Fibroblast of the aortic adventitia (primary cell): ENCODE data around the gene COG4. TPM values are rescaled to one million over a fixed set of nuclear protein-coding genes. Genes with fewer than 3 reads are reported as not detected.

ENCODE experiments used
- DNase-seq: peaks from one replicate; pipeline ENCODE4 v3.0.0-alpha.2; 2010; ENCODE audit warnings: low read depth
- H3K4me3 ChIP-seq: 2 replicates; pipeline ENCODE4 v1.5.1; 2011; ENCODE audit warnings: low read depth, mild to moderate bottlenecking, control low read depth, low read length, moderate library complexity
- total RNA-seq: library from RNA; depleted of rRNA; stranded (reverse); fragments of >200 nt; gene quantifications from 2 replicates; pipeline ENCODE4 v1.2.3, GENCODE V29; 2012; ENCODE audit warnings: low replicate concordance
- TF ChIP-seq, protein P1 (sequence below): IDR thresholded peaks from 2 replicates; pipeline ENCODE4 v1.5.1; 2011; ENCODE audit warnings: mild to moderate bottlenecking, low read length, control low read depth, inconsistent platforms; ENCODE audit not compliant: insufficient read depth

COG4 gene
- total RNA-seq, 1 donor: 59.9 TPM

- TF ChIP-seq, protein P1, sequence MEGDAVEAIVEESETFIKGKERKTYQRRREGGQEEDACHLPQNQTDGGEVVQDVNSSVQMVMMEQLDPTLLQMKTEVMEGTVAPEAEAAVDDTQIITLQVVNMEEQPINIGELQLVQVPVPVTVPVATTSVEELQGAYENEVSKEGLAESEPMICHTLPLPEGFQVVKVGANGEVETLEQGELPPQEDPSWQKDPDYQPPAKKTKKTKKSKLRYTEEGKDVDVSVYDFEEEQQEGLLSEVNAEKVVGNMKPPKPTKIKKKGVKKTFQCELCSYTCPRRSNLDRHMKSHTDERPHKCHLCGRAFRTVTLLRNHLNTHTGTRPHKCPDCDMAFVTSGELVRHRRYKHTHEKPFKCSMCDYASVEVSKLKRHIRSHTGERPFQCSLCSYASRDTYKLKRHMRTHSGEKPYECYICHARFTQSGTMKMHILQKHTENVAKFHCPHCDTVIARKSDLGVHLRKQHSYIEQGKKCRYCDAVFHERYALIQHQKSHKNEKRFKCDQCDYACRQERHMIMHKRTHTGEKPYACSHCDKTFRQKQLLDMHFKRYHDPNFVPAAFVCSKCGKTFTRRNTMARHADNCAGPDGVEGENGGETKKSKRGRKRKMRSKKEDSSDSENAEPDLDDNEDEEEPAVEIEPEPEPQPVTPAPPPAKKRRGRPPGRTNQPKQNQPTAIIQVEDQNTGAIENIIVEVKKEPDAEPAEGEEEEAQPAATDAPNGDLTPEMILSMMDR: no peak
- DNase-seq: peak; percentile 39
Observed at GRCh38 chr16:70520612-70521297, 2.6 kb downstream of the COG4 start.

GRCh38 chr16:70512456-70512855 is 10.9 kb downstream of the COG4 start:
- H3K4me3 ChIP-seq: no peak overlapping the region
- DNase-seq: no peak
- TF ChIP-seq, protein P1: no peak

More at GRCh38 chr16:70520612-70521297, 2.6 kb downstream of the COG4 start:
- no peak overlapping the region for H3K4me3 ChIP-seq

- TF ChIP-seq, protein P1: no peak
- H3K4me3 ChIP-seq: no peak overlapping the region
- DNase-seq: no peak
Observed at GRCh38 chr16:70511833-70512232, 11.5 kb downstream of the COG4 start.

DNA sequence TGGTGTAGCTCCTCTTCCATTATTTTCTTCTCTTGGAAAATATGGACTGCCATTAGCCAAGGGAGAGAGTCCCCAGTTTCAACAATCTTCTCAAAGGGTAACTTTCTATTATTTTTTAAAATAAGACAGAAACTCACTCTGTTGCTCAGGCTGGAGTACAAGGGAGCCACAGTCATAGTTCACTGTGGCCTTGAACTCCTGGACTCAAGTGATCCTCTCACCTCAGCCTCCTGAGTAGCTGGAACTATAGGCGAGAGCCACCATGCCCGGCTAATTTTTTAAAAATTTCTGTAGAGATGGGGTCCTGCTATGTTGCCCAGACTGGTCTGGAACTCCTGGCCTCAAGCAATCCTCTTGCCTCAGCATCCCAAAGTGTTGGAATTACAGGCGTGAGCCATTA is 13.1 kb downstream of the COG4 start:
- no peak for DNase-seq
- H3K4me3 ChIP-seq: no peak overlapping the region
- TF ChIP-seq, protein P1: no peak

DNA sequence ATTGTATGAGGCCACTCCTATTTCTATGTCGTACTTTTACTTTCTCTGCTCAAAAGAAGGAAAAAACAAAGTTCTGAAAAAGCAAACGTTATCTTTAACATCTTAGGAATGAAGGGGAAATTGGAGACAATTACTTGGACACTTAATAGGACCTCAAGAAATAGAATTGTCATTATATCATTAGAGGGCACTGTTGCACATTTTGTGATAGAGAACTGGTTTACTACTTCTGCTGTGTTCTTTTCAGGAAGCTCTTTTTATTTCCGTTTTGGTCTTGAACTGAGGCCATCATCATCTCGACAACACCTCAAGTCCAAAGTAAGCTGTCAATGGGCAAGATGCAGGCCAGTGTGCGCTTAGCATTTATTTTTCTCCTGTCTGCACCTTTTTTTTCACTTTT is 14.6 kb downstream of the COG4 start:
- peak; percentile 10 for DNase-seq
- TF ChIP-seq, protein P1: no peak
- H3K4me3 ChIP-seq: no peak overlapping the region

DNA sequence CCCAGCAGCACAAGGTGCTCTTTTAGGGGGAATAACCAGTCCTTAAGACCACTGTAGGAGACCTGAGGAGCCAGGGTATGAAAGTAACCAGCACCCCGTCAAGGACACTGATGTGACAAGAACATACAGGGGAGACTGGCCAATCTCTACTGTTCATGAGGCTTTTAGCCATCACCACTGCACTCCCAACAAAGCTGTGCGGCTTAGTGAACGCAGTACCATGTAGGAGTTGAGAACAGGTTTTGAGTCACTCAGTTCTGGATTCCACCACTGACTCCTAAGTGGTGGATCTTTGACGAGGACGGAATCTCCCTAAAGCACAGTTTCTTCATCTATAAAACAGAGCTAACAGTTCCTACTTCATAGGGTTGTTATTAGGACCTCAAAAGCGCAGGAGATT is 26.8 kb downstream of the COG4 start:
- DNase-seq: no peak
- no peak overlapping the region for H3K4me3 ChIP-seq
- TF ChIP-seq, protein P1: no peak
